Osteoblast (primary cell): Measurements from ENCODE around the gene PRMT1. TPM values are rescaled to one million over a fixed set of nuclear protein-coding genes. Genes with fewer than 3 reads are reported as not detected.
A peak's percentile ranks its signal among the peaks of the same experiment; 100 is the strongest.

Source experiments
- DNase-seq: peaks from one replicate; pipeline ENCODE4 v3.0.0; 2011; ENCODE audit warnings: low spot score, mixed read lengths; ENCODE audit not compliant: insufficient read length; ENCODE audit errors: missing footprints
- H2AFZ ChIP-seq: 2 replicates; pipeline ENCODE4 v1.6.0; 2011; ENCODE audit warnings: mild to moderate bottlenecking, low read length
- H3K27ac ChIP-seq: 2 replicates; pipeline ENCODE4 v1.5.1; 2011; ENCODE audit warnings: mild to moderate bottlenecking, low read depth, low read length, moderate library complexity
- H3K27me3 ChIP-seq: 2 replicates; pipeline ENCODE4 v1.6.0; 2012; ENCODE audit warnings: mild to moderate bottlenecking, control low read depth, inconsistent platforms, low read length, moderate library complexity; ENCODE audit not compliant: insufficient read depth
- H3K36me3 ChIP-seq: 2 replicates; pipeline ENCODE4 v1.5.1; 2011; ENCODE audit warnings: mild to moderate bottlenecking, low read length, control low read depth, moderate library complexity; ENCODE audit not compliant: insufficient read depth
- H3K4me1 ChIP-seq: 2 replicates; pipeline ENCODE4 v1.5.1; 2011; ENCODE audit warnings: mild to moderate bottlenecking, low read length, control low read depth, moderate library complexity; ENCODE audit not compliant: insufficient read depth
- H3K4me2 ChIP-seq: 2 replicates; pipeline ENCODE4 v1.6.0; 2011; ENCODE audit warnings: mild to moderate bottlenecking, low read length; ENCODE audit not compliant: insufficient read depth
- H3K4me3 ChIP-seq: fragments of 200-600 bp; sonication (generic); 3 replicates; pipeline ENCODE4 v1.5.1; 2012; ENCODE audit warnings: mild to moderate bottlenecking, low read length, inconsistent platforms; ENCODE audit not compliant: insufficient read depth
- H3K79me2 ChIP-seq: 2 replicates; pipeline ENCODE4 v1.6.0; 2012; ENCODE audit warnings: mild to moderate bottlenecking, low read length, control low read depth, inconsistent platforms; ENCODE audit not compliant: insufficient read depth
- H3K9me3 ChIP-seq: 2 replicates; pipeline ENCODE4 v1.5.1; 2011; ENCODE audit warnings: low read depth, low read length, control low read depth
- H4K20me1 ChIP-seq: 2 replicates; pipeline ENCODE4 v1.6.0; 2012; ENCODE audit warnings: mild to moderate bottlenecking, low read length, control low read depth; ENCODE audit not compliant: insufficient read depth
- total RNA-seq: library from RNA; depleted of rRNA; stranded (reverse); fragments of >200 nt; gene quantifications from 2 replicates; pipeline ENCODE4 v1.2.3, GENCODE V29; 2012
- TF ChIP-seq, protein P1 (sequence below): IDR thresholded peaks from 2 replicates; pipeline ENCODE4 v1.5.1; 2011; ENCODE audit warnings: mild to moderate bottlenecking, low read depth, low read length, moderate library complexity; ENCODE audit errors: extremely low read depth

Gene PRMT1
- total RNA-seq, 1 donor, result 208 TPM

DNA sequence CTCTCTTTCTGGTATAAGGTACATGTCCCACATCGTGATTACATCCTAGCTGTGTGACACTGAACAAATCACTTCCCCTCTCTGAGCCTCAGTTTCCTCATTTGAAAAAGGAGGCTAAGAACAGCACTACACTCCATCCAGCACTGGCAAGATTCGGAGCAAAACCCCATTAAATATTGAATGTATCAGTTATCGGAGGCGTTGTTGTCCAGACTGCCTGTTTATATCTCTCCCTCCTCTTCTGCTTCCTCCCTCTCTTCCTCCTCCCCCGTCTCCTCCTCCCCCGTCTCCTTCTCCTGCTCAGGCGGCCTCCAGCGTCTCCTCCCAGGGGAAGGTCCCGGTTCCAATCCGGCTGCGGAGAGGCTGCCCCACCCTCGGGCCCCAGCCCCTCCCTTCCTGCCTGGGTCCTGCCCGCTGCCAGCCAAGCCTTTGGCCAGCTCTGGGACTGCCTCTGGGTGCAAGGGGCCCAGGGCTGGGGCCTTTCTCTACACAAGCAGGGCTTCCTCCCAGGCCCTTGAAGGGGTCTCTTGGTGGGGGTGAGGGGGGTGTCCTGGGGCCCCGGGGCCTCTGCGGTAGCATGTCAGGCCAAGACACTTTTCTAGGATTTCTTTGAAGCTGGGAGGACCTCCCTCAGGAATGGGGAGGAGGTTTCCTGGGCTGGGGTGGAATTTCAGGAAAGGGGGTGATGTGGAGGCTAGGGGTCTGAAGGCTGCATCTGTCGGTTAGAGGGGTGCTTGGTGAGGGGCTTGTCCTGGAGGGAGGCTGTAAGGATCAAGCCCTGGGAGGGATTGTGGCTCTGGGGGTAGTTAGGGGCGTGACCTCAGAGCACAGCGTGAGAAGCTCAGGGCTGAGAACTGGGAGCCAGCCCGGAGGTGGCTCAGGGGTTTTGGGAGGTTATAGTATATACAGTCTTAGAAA, 39.0 kb upstream of the PRMT1 start:
- Histone ChIP-seq H3K4me3 (peak overlapping the region; percentile 86), H3K27ac (peak overlapping the region; percentile 59), H2AFZ (no peak overlapping the region), H3K9me3 (no peaks in the 10 kb centered on the region), H3K4me2 (peak overlapping the region; percentile 91), H3K4me1 (peaks cover 32% of the 10 kb centered on the region), H3K27me3 (no peaks in the 10 kb centered on the region), H3K79me2 (peaks cover 24% of the 10 kb centered on the region), H4K20me1 (peaks cover 3% of the 10 kb centered on the region), H3K36me3 (peaks cover 7% of the 10 kb centered on the region)
- DNase-seq, result peak; percentile 94
- TF ChIP-seq, protein P1, sequence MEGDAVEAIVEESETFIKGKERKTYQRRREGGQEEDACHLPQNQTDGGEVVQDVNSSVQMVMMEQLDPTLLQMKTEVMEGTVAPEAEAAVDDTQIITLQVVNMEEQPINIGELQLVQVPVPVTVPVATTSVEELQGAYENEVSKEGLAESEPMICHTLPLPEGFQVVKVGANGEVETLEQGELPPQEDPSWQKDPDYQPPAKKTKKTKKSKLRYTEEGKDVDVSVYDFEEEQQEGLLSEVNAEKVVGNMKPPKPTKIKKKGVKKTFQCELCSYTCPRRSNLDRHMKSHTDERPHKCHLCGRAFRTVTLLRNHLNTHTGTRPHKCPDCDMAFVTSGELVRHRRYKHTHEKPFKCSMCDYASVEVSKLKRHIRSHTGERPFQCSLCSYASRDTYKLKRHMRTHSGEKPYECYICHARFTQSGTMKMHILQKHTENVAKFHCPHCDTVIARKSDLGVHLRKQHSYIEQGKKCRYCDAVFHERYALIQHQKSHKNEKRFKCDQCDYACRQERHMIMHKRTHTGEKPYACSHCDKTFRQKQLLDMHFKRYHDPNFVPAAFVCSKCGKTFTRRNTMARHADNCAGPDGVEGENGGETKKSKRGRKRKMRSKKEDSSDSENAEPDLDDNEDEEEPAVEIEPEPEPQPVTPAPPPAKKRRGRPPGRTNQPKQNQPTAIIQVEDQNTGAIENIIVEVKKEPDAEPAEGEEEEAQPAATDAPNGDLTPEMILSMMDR, result no peak

DNA sequence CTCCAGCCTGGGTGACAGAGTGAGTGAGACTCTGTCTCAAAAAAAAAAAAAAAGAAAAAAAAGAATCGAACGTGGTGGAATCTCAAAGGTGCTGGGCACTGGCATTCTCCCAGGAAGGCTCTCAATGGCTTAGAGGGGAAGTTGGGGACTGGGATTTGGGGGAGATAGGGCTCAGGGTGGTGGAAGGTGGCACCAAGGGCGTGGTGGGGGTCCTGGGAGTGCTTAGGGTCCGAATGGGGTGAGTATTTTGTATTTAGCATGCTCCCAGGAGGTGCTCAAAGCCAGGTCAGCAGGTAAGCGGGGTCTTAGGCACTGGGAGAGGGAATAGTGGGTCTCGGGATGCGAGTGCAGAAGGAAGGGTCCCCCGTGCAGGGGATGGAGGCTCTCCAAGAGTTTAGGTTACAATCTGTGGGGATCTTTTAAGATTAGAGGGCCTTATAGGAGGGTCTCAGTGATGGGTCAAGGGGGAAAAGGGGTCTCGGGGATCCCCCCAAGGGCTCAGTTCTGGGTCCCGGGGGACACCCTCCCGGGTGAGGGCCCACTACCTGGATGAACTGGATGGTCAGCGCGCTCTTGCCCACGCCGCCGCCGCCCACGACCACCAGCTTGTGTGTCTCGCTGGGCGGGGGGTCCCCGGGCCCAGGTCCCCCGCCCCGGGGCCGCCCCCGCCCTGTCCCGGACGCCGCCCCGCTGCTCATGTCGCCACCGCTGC, 37.5 kb upstream of the PRMT1 start:
- peaks cover 13% of the 10 kb centered on the region for H3K36me3 ChIP-seq
- H3K4me1 ChIP-seq, result peaks cover 40% of the 10 kb centered on the region
- peak; percentile 88 for DNase-seq
- peak overlapping the region; percentile 86 for H3K4me3 ChIP-seq
- peaks cover 38% of the 10 kb centered on the region for H3K79me2 ChIP-seq
- H4K20me1 ChIP-seq, result peaks cover 16% of the 10 kb centered on the region
- no peak overlapping the region for H2AFZ ChIP-seq
- H3K27me3 ChIP-seq, result no peaks in the 10 kb centered on the region
- H3K4me2 ChIP-seq, result peak overlapping the region; percentile 91
- TF ChIP-seq, protein P1, result no peak
- no peaks in the 10 kb centered on the region for H3K9me3 ChIP-seq
- peak overlapping the region; percentile 81 for H3K27ac ChIP-seq

DNA sequence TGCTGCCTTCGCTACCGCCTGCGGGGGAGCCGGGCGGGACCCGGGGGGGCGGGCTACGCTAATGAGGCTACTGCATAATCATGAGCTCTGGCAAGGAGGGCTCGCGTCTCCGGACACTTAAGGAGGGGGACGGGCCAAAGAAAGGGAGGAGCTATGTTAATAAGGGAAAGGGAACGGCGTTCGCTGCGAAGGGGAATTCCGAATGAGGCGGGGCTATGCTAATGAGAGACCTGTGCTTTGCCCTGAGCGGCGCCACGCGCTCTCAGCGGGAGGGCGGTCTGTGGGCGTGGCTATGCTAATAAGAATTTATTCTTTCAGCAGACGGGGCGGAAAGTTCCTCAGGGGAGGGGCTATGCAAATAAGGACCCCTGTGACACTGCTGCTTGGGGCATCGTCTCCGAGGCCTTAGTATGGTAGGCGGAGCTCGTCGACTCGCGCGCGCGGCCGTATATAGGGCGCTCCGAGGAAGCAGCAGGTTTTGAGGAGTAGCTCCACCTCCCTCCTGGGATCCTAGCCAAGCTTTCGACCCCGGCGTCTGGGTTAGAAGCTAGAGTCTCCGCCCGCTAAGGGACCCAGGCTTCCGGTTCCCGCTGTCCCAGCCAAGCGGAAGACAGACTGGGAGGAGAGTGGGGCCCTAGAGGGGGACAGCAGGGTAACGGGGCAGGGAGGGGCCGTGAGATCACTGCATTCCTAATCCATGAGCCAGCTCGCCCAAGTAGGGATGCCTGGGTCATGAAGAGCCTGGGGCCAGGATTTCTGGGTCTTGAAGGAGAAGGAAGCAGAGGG, 36.8 kb upstream of the PRMT1 start, which contains the start of gene RRAS:
RRAS (minus strand) TSS at position 31 of the 786 bp plus-strand sequence. CDS start 45 bp downstream, outside the sequence.
- peak within 1 kb of the TSS; percentile 100 for H3K27ac ChIP-seq
- H3K4me1 ChIP-seq, result peaks cover 40% of the 10 kb centered on the region
- H3K36me3 ChIP-seq, result peaks cover 12% of the 10 kb centered on the region
- H3K27me3 ChIP-seq, result no peaks in the 10 kb centered on the region
- H3K79me2 ChIP-seq, result peaks cover 46% of the 10 kb centered on the region
- DNase-seq, result peak; percentile 99
- peak within 1 kb of the TSS; percentile 95 for H3K4me2 ChIP-seq
- peaks cover 22% of the 10 kb centered on the region for H4K20me1 ChIP-seq
- H3K9me3 ChIP-seq, result no peaks in the 10 kb centered on the region
- peak within 1 kb of the TSS; percentile 27 for H2AFZ ChIP-seq
- TF ChIP-seq, protein P1, result no peak
- H3K4me3 ChIP-seq, result peak within 1 kb of the TSS; percentile 91
